H1 (cell line): Measurements from ENCODE around the gene NBEA. TPM values are rescaled to one million over a fixed set of nuclear protein-coding genes. Genes with fewer than 3 reads are reported as not detected.

Experiments used
- CTCF ChIA-PET: fragments of 300-600 bp; sonication (Branson Sonifier 250); formaldehyde crosslinking; loops from one replicate; lab custom pipeline; 2021; ENCODE audit not compliant: partially characterized antibody; lab: Charles Lee
- POLR2A ChIA-PET: fragments of 300-600 bp; sonication (Branson Sonifier 250); formaldehyde crosslinking; loops from one replicate; lab custom pipeline; 2021; ENCODE audit warnings: inconsistent platforms; ENCODE audit not compliant: partially characterized antibody; lab: Charles Lee
- DNase-seq, 2 experiments: peaks; one replicate each; pipeline versions ENCODE4 v3.0.0 to v3.0.0-alpha.2; 2010 to 2022; ENCODE audit warnings: low spot score in 2 of 2, low read depth in 1 of 2, mixed read lengths in 1 of 2
- FAIRE-seq: peaks from 2 replicates; lab custom pipeline; 2011; peaks lifted over from hg19 to GRCh38; lab: Jason Lieb, UNC
- H2AFZ ChIP-seq: 2 replicates; pipeline ENCODE4 v1.8.1; 2012; ENCODE audit warnings: low read length, inconsistent platforms
- H2AK5ac ChIP-seq: 2 replicates; pipeline ENCODE4 v1.6.1; 2013; ENCODE audit warnings: low read depth, low read length
- H2BK120ac ChIP-seq: replicated peaks from 2 replicates; pipeline ENCODE3; 2013; ENCODE audit warnings: low read depth, low read length, inconsistent platforms
- H2BK12ac ChIP-seq: 2 replicates; pipeline ENCODE4 v1.6.1; 2013; ENCODE audit warnings: low read depth, low read length
- H2BK15ac ChIP-seq: 2 replicates; pipeline ENCODE4 v1.6.1; 2013; ENCODE audit warnings: low read length
- H2BK20ac ChIP-seq: 2 replicates; pipeline ENCODE4 v1.6.1; 2013; ENCODE audit warnings: low read length
- H2BK5ac ChIP-seq: 2 replicates; pipeline ENCODE4 v1.6.1; 2013; ENCODE audit warnings: low read depth, low read length
- H3K14ac ChIP-seq: 2 replicates; pipeline ENCODE4 v1.6.1; 2013; ENCODE audit warnings: inconsistent platforms; ENCODE audit not compliant: insufficient read length
- H3K18ac ChIP-seq: 2 replicates; pipeline ENCODE4 v1.6.1; 2013; ENCODE audit warnings: low read length; ENCODE audit errors: extremely low read depth
- H3K23ac ChIP-seq: 2 replicates; pipeline ENCODE4 v1.6.1; 2013; ENCODE audit warnings: inconsistent platforms; ENCODE audit not compliant: insufficient read length
- H3K23me2 ChIP-seq: 2 replicates; pipeline ENCODE4 v1.6.1; 2013; ENCODE audit warnings: low read depth, low read length
- H3K27ac ChIP-seq: 2 replicates; pipeline ENCODE4 v1.6.1; 2011; ENCODE audit warnings: low read depth, low read length, inconsistent platforms
- H3K27me3 ChIP-seq, 4 experiments: replicated peaks in 1 of 4; 1 replicate in 1 of 4; 2 replicates in 3 of 4; pipeline versions ENCODE4 v1.6.1 to v1.8.1; 2011 to 2013; ENCODE audit warnings: low read length in 3 of 4, mild to moderate bottlenecking in 3 of 4, inconsistent platforms in 2 of 4, mixed read lengths in 2 of 4, moderate library complexity in 1 of 4; ENCODE audit not compliant: control insufficient read depth in 3 of 4, insufficient read depth in 3 of 4; ENCODE audit errors: extremely low read depth in 1 of 4
- H3K36me3 ChIP-seq, 4 experiments: 2 replicates each; pipeline versions ENCODE4 v1.6.1 to v1.8.1; 2011 to 2013; ENCODE audit warnings: mild to moderate bottlenecking in 4 of 4, low read length in 3 of 4, moderate library complexity in 2 of 4, control low read depth in 1 of 4, inconsistent platforms in 1 of 4; ENCODE audit not compliant: insufficient read depth in 4 of 4, control insufficient read depth in 2 of 4
- H3K4ac ChIP-seq: replicated peaks from 2 replicates; pipeline ENCODE3; 2013; ENCODE audit warnings: low read length, low read depth, mixed read lengths, inconsistent platforms; ENCODE audit not compliant: insufficient read length
- H3K4me1 ChIP-seq, 4 experiments: replicated peaks in 1 of 4; 1 replicate in 1 of 4; 2 replicates in 3 of 4; pipeline versions ENCODE4 v1.6.1 to v1.8.1; 2011 to 2013; ENCODE audit warnings: low read length in 3 of 4, inconsistent platforms in 2 of 4, mixed read lengths in 1 of 4; ENCODE audit not compliant: insufficient read depth in 4 of 4, control insufficient read depth in 3 of 4
- H3K4me2 ChIP-seq, 2 experiments: 2 replicates each; pipeline versions ENCODE4 v1.6.1 to v1.8.1; 2011 to 2013; ENCODE audit warnings: low read depth in 2 of 2, low read length in 2 of 2, control low read depth in 1 of 2, inconsistent platforms in 1 of 2, mild to moderate bottlenecking in 1 of 2; ENCODE audit not compliant: insufficient read depth in 1 of 2
- H3K4me3 ChIP-seq, 4 experiments: fragments of 200-600, 300-600 bp in 1 of 4; sonication (generic), shearing (Covaris generic), sonication (Bioruptor Twin) in 1 of 4; 2 replicates each; pipeline versions ENCODE4 v1.5.1 to v1.8.1; 2011 to 2016; ENCODE audit warnings: low read length in 4 of 4, low read depth in 3 of 4, control low read depth in 2 of 4, inconsistent platforms in 2 of 4, mild to moderate bottlenecking in 2 of 4, mixed read lengths in 1 of 4, moderate library complexity in 1 of 4; ENCODE audit not compliant: insufficient read depth in 2 of 4; ENCODE audit errors: extremely low read depth in 1 of 4
- H3K56ac ChIP-seq: replicated peaks from 2 replicates; pipeline ENCODE3; 2013; ENCODE audit warnings: low read depth, mild to moderate bottlenecking, mixed read lengths, low read length, inconsistent platforms; ENCODE audit not compliant: insufficient read length
- H3K79me1 ChIP-seq: 2 replicates; pipeline ENCODE4 v1.6.1; 2013; ENCODE audit warnings: low read depth, low read length, control low read depth
- H3K79me2 ChIP-seq, 2 experiments: 2 replicates each; pipeline versions ENCODE4 v1.6.1 to v1.8.1; 2012 to 2013; ENCODE audit warnings: low read length in 2 of 2, mild to moderate bottlenecking in 2 of 2, inconsistent platforms in 1 of 2; ENCODE audit not compliant: insufficient read depth in 2 of 2, control insufficient read depth in 1 of 2
- H3K9ac ChIP-seq, 4 experiments: replicated peaks in 1 of 4; 1 replicate in 1 of 4; 2 replicates in 3 of 4; pipeline versions ENCODE4 v1.6.1 to v1.8.1; 2011 to 2013; ENCODE audit warnings: low read depth in 3 of 4, low read length in 3 of 4, control low read depth in 2 of 4, mild to moderate bottlenecking in 2 of 4, moderate library complexity in 2 of 4, inconsistent platforms in 1 of 4; ENCODE audit errors: extremely low read depth in 1 of 4
- H3K9me3 ChIP-seq, 2 experiments: 2 replicates each; pipeline versions ENCODE4 v1.6.1 to v1.8.1; 2012 to 2013; ENCODE audit warnings: mild to moderate bottlenecking in 2 of 2, moderate library complexity in 2 of 2, control low read depth in 1 of 2, inconsistent platforms in 1 of 2, low read depth in 1 of 2, low read length in 1 of 2, mixed read lengths in 1 of 2; ENCODE audit not compliant: insufficient read depth in 2 of 2
- H4K20me1 ChIP-seq, 2 experiments: replicated peaks in 1 of 2; 2 replicates each; pipeline versions ENCODE3 to v1.8.1; 2011 to 2013; ENCODE audit warnings: inconsistent platforms in 2 of 2, low read length in 2 of 2, mild to moderate bottlenecking in 1 of 2; ENCODE audit not compliant: insufficient read depth in 2 of 2, control insufficient read depth in 1 of 2
- H4K5ac ChIP-seq: 2 replicates; pipeline ENCODE4 v1.6.1; 2013; ENCODE audit warnings: low read length, low read depth, mixed read lengths, inconsistent platforms; ENCODE audit not compliant: insufficient read length
- H4K8ac ChIP-seq: 2 replicates; pipeline ENCODE4 v1.8.0; 2013; ENCODE audit warnings: mild to moderate bottlenecking, moderate library complexity, low read length, inconsistent platforms; ENCODE audit not compliant: insufficient read depth; ENCODE audit errors: extremely low read depth
- H4K91ac ChIP-seq: replicated peaks from 2 replicates; pipeline ENCODE3; 2013; ENCODE audit warnings: low read length, mixed read lengths, inconsistent platforms; ENCODE audit not compliant: insufficient read length
- CREB1 ChIP-seq: IDR thresholded peaks from 2 replicates; pipeline ENCODE4 v1.6.1; 2012; ENCODE audit warnings: inconsistent platforms
- WGBS, 2 experiments: shearing (Covaris generic) in 1 of 2; methylation state at CpG; one replicate each; pipeline versions ENCODE4 v1.1.6 to v1.1.7; 2013 to 2015; ENCODE audit warnings: low lambda C conversion rate in 2 of 2, mixed read lengths in 2 of 2, inconsistent platforms in 1 of 2, low coverage in 1 of 2, missing lambda C conversion rate in 1 of 2; ENCODE audit not compliant: insufficient replicate concordance in 2 of 2, insufficient coverage in 1 of 2, insufficient read length in 1 of 2; ENCODE audit errors: extremely low coverage in 1 of 2, missing lambda C conversion rate in 1 of 2; 5-methylcytosine and 5-hydroxymethylcytosine counted together
- polyA plus RNA-seq, 7 experiments: library from polyadenylated mRNA; depleted of rRNA in 3 of 7; stranded (reverse) in 5 of 7; unstranded in 2 of 7; fragments of >200 nt in 5 of 7; fragments of 200-250 nt in 2 of 7; gene quantifications; 1 replicate in 5 of 7; 2 replicates in 1 of 7; 4 replicates in 1 of 7; pipeline versions ENCODE4 v1.2.1 to v1.2.3, GENCODE V29; 2011 to 2013; ENCODE audit warnings: missing spikeins in 2 of 7, mixed read lengths in 2 of 7
- total RNA-seq: library from RNA; stranded (reverse); fragmentation: NEBNext Ultra II Directional; extraction: Animal tissue kit (Norgen Biotek cat#: 25700); gene quantifications from 2 replicates; pipeline ENCODE4 v1.2.1, GENCODE V29; 2021

Gene NBEA
- total and polyA plus RNA-seq, 2 of the 8 experiments (the other 6 are each of a cell fraction or from before 2014, with no cell fraction given) = 14.2 to 21.5 TPM

- no peak for TF ChIP-seq CREB1
- Histone ChIP-seq H3K4me2 (no peak overlapping the region), H2BK12ac (no peak overlapping the region), H3K27ac (no peak overlapping the region), H3K23ac (no peak overlapping the region), H3K4me1 (peaks cover 0 to 2% (median 0%) of the 10 kb centered on the region in 4 experiments; a peak in 1 of 7 replicates), H2BK5ac (no peak overlapping the region), H2BK15ac (no peak overlapping the region), H3K56ac (no peak overlapping the region), H4K20me1 (no peaks in the 10 kb centered on the region), H3K23me2 (no peaks in the 10 kb centered on the region), H4K5ac (no peak overlapping the region), H3K9me3 (no peaks in the 10 kb centered on the region), H3K36me3 (peaks cover 0 to 4% (median 3%) of the 10 kb centered on the region in 4 experiments; a peak in 3 of 8 replicates), H2AFZ (no peak overlapping the region), H4K8ac (no peak overlapping the region), H3K4me3 (no peak overlapping the region), H2AK5ac (no peak overlapping the region), H4K91ac (no peak overlapping the region), H3K27me3 (no peaks in the 10 kb centered on the region), H2BK20ac (no peak overlapping the region), H2BK120ac (no peak overlapping the region), H3K14ac (no peak overlapping the region), H3K4ac (no peak overlapping the region), H3K18ac (no peak overlapping the region), H3K9ac (no peak overlapping the region), H3K79me1 (no peaks in the 10 kb centered on the region), H3K79me2 (no peaks in the 10 kb centered on the region)
- 95% methylated on average over 2 of the region's 2 CpGs; no CpG with 5 or more reads in 1 of the 2 experiments for WGBS, 2 experiments
- FAIRE-seq (no peak), DNase-seq (no peak)
- ChIA-PET POLR2A (no interaction called here), CTCF (no interaction called here)
These were observed 220.3 kb downstream of the NBEA start for GRCh38 chr13:35162420-35162819.
